ENCODE data around the gene ABCG4.

DNA sequence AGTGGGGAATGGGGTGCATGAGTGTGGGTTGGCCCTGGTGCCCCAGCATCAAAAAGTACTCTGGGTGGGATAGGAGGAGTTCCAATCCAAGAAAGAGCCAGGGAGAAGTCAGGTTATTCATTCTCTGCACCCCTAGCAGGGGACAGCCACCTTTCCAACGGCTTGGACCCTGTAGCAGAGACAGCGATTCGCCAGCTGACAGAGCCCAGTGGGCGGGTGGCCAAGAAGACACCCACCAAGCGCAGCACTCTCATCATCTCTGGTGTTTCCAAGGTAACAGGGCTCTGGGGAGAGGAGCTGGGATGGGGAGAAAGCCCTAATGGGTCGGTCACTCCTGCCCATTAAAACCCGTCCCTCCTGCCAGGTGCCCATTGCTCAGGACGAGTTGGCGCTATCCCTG is 35.1 kb upstream of the ABCG4 start:
- TF ChIP-seq, protein P1, sequence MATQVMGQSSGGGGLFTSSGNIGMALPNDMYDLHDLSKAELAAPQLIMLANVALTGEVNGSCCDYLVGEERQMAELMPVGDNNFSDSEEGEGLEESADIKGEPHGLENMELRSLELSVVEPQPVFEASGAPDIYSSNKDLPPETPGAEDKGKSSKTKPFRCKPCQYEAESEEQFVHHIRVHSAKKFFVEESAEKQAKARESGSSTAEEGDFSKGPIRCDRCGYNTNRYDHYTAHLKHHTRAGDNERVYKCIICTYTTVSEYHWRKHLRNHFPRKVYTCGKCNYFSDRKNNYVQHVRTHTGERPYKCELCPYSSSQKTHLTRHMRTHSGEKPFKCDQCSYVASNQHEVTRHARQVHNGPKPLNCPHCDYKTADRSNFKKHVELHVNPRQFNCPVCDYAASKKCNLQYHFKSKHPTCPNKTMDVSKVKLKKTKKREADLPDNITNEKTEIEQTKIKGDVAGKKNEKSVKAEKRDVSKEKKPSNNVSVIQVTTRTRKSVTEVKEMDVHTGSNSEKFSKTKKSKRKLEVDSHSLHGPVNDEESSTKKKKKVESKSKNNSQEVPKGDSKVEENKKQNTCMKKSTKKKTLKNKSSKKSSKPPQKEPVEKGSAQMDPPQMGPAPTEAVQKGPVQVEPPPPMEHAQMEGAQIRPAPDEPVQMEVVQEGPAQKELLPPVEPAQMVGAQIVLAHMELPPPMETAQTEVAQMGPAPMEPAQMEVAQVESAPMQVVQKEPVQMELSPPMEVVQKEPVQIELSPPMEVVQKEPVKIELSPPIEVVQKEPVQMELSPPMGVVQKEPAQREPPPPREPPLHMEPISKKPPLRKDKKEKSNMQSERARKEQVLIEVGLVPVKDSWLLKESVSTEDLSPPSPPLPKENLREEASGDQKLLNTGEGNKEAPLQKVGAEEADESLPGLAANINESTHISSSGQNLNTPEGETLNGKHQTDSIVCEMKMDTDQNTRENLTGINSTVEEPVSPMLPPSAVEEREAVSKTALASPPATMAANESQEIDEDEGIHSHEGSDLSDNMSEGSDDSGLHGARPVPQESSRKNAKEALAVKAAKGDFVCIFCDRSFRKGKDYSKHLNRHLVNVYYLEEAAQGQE (IDR thresholded peaks at IDR 0.05; ENCODE audit: insufficient read depth in 1 of 2, low read depth in 2 of 2, low read length in 2 of 2) = no peak
- TF ChIP-seq POLR2AphosphoS5 (IDR thresholded peaks at IDR 0.05; ENCODE audit: low read depth, low read length) (no peak), TAF1 (IDR thresholded peaks at IDR 0.05; ENCODE audit: borderline replicate concordance, insufficient read depth, low read length) (no peak)

Measured in PFSK-1 (cell line).